GM23338 (cell line): ENCODE data around the gene ADCY1. TPM values are rescaled to one million over a fixed set of nuclear protein-coding genes. Genes with fewer than 3 reads are reported as not detected.

Experiments
- ATAC-seq: fragments of 200-7000 bp; cut with Tn5 transposase; 3 replicates; pipeline ENCODE4 v1.9.1; 2020
- DNase-seq: peaks from one replicate; pipeline ENCODE4 v3.0.0-alpha.2; 2015; ENCODE audit warnings: low spot score
- H2AFZ ChIP-seq: fragments of 200-600 bp; sonication (generic); 2 replicates; pipeline ENCODE4 v1.8.0; 2016; ENCODE audit warnings: antibody characterized with exemption, mild to moderate bottlenecking, moderate library complexity
- H3F3A ChIP-seq: fragments of 200-600 bp; sonication (generic); replicated peaks from 2 replicates; pipeline ENCODE4 v1.8.0; 2017; ENCODE audit warnings: antibody characterized with exemption, mixed run types, low read depth
- H3K27ac ChIP-seq: fragments of 200-600 bp; sonication (generic); 2 replicates; pipeline ENCODE4 v1.6.1; 2016; ENCODE audit warnings: low read depth
- H3K27me3 ChIP-seq: fragments of 200-600 bp; sonication (generic); 2 replicates; pipeline ENCODE4 v1.8.0; 2016; ENCODE audit warnings: mild to moderate bottlenecking, mixed run types, moderate library complexity; ENCODE audit not compliant: insufficient read depth
- H3K36me3 ChIP-seq: fragments of 200-600 bp; sonication (generic); 2 replicates; pipeline ENCODE4 v1.8.0; 2016; ENCODE audit warnings: mild to moderate bottlenecking; ENCODE audit not compliant: insufficient read depth
- H3K4me1 ChIP-seq: fragments of 200-600 bp; sonication (generic); 2 replicates; pipeline ENCODE4 v1.8.0; 2016; ENCODE audit warnings: mild to moderate bottlenecking, moderate library complexity; ENCODE audit not compliant: insufficient read depth
- H3K4me2 ChIP-seq: fragments of 200-600 bp; sonication (generic); 2 replicates; pipeline ENCODE4 v1.7.1; 2017; ENCODE audit warnings: mixed run types
- H3K4me3 ChIP-seq: fragments of 200-600 bp; sonication (generic); 2 replicates; pipeline ENCODE4 v1.6.1; 2016; ENCODE audit warnings: mixed run types
- H3K79me2 ChIP-seq: fragments of 200-600 bp; sonication (generic); replicated peaks from 2 replicates; pipeline ENCODE4 v1.8.0; 2017; ENCODE audit warnings: mild to moderate bottlenecking; ENCODE audit not compliant: insufficient read depth
- H3K9me2 ChIP-seq: fragments of 200-600 bp; sonication (generic); 2 replicates; pipeline ENCODE4 v1.8.0; 2017; ENCODE audit not compliant: insufficient read depth
- H4K20me1 ChIP-seq: fragments of 200-600 bp; sonication (generic); replicated peaks from 2 replicates; pipeline ENCODE4 v1.8.0; 2017; ENCODE audit warnings: mild to moderate bottlenecking; ENCODE audit not compliant: insufficient read depth
- H3K27ac Mint-ChIP-seq: 2 replicates; pipeline ENCODE4 v1.8.0; 2020; ENCODE audit warnings: inconsistent platforms, mild to moderate bottlenecking, moderate library complexity, mixed read lengths
- H3K27me3 Mint-ChIP-seq: 3 replicates; pipeline ENCODE4 v1.8.0; 2022; ENCODE audit warnings: low read depth, mild to moderate bottlenecking, moderate library complexity, mixed read lengths, inconsistent platforms; ENCODE audit not compliant: insufficient read depth, poor library complexity
- H3K36me3 Mint-ChIP-seq: 3 replicates; pipeline ENCODE4 v1.8.0; 2021; ENCODE audit warnings: low read depth, mild to moderate bottlenecking, inconsistent platforms, moderate library complexity, mixed read lengths
- H3K4me1 Mint-ChIP-seq: 3 replicates; pipeline ENCODE4 v1.8.0; 2020; ENCODE audit warnings: mild to moderate bottlenecking, inconsistent platforms, mixed read lengths
- H3K4me3 Mint-ChIP-seq: 3 replicates; pipeline ENCODE4 v1.8.0; 2021; ENCODE audit warnings: moderate library complexity, mild to moderate bottlenecking, inconsistent platforms, mixed read lengths
- H3K9me3 Mint-ChIP-seq: 3 replicates; pipeline ENCODE4 v1.8.0; 2020; ENCODE audit warnings: moderate library complexity, mild to moderate bottlenecking, inconsistent platforms, mixed read lengths
- CREB1 ChIP-seq: fragments of 250-450 bp; sonication (Bioruptor Pico); IDR thresholded peaks from 2 replicates; pipeline ENCODE4 v1.5.0; 2020; ENCODE audit warnings: low read depth, mild to moderate bottlenecking, moderate library complexity
- EZH2phosphoT487 ChIP-seq: fragments of 200-600 bp; sonication (generic); IDR thresholded peaks from one replicate; pipeline ENCODE4 v1.8.1; 2018; ENCODE audit warnings: antibody characterized with exemption; ENCODE audit not compliant: unreplicated experiment
- POLR2AphosphoS5 ChIP-seq: IDR thresholded peaks from 2 replicates; pipeline ENCODE4 v1.6.1; 2016; ENCODE audit warnings: antibody characterized with exemption, low read depth
- STAT1 ChIP-seq: IDR thresholded peaks from one replicate; pipeline ENCODE4 v1.6.1; 2016; ENCODE audit warnings: antibody characterized with exemption; ENCODE audit not compliant: unreplicated experiment
- ZNF331 ChIP-seq: fragments of 250-450 bp; sonication (Bioruptor Pico); IDR thresholded peaks from 2 replicates; pipeline ENCODE4 v1.5.0; 2020; ENCODE audit warnings: low read depth, mild to moderate bottlenecking, moderate library complexity
- polyA plus RNA-seq: library from polyadenylated mRNA; unstranded; fragments of >200 nt; fragmentation: Nextera tagmentation; extraction: Ambion mirVana; gene quantifications from 2 replicates; pipeline ENCODE4 v1.2.1, GENCODE V29; 2016
- total RNA-seq: library from RNA; depleted of rRNA; stranded (reverse); fragments of >200 nt; shearing (Covaris generic); gene quantifications from 2 replicates; pipeline ENCODE4 v1.2.3, GENCODE V29; 2014
- TF ChIP-seq, protein P1 (sequence below): IDR thresholded peaks from 2 replicates; pipeline ENCODE4 v1.6.1; 2016; ENCODE audit warnings: antibody characterized with exemption
- TF ChIP-seq, protein P2 (sequence below): fragments of 250-450 bp; sonication (Bioruptor Pico); IDR thresholded peaks from 2 replicates; pipeline ENCODE4 v1.5.0; 2020; ENCODE audit warnings: mild to moderate bottlenecking, moderate library complexity
- TF ChIP-seq, protein P3 (sequence below): IDR thresholded peaks from one replicate; pipeline ENCODE4 v1.6.1; 2018; ENCODE audit warnings: antibody characterized with exemption; ENCODE audit not compliant: unreplicated experiment
- TF ChIP-seq, protein P4 (sequence below), 2 experiments: fragments of 200-600 bp in 1 of 2; sonication (generic) in 1 of 2; conservative IDR thresholded peaks; 2 replicates each; pipeline versions ENCODE4 v1.5.1 to v1.6.1; 2016 to 2017; ENCODE audit warnings: antibody characterized with exemption in 2 of 2, low read depth in 2 of 2, mild to moderate bottlenecking in 2 of 2, moderate library complexity in 1 of 2

The ADCY1 gene
- total and polyA plus RNA-seq, 2 experiments from 2014 or later: 2.3 to 18.7 TPM

DNA sequence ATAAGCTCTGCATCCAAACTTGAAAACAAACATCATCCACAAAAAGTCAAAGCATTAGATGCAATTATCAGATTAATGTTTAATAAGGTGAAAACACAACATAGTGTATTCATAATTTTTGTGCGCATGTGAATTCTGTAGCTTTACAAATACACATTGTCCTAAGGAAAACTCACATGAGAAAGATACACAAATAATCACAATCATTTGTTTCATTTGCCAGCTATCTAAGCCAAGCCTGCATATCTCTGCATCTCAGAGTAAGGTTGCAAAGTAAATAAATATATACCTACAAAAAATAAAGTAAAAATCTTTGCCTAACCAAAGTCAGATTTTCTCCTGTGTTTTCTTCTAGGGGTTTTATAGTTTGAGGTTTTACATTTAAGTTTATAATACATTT is 57.4 kb downstream of the ADCY1 start:
- no peak overlapping the region for H3K27ac ChIP-seq
- no peak overlapping the region for H3K27ac Mint-ChIP-seq
- H2AFZ ChIP-seq: no peak overlapping the region
- no peak for TF ChIP-seq POLR2AphosphoS5
- TF ChIP-seq, protein P1, sequence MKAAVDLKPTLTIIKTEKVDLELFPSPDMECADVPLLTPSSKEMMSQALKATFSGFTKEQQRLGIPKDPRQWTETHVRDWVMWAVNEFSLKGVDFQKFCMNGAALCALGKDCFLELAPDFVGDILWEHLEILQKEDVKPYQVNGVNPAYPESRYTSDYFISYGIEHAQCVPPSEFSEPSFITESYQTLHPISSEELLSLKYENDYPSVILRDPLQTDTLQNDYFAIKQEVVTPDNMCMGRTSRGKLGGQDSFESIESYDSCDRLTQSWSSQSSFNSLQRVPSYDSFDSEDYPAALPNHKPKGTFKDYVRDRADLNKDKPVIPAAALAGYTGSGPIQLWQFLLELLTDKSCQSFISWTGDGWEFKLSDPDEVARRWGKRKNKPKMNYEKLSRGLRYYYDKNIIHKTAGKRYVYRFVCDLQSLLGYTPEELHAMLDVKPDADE: no peak
- TF ChIP-seq CREB1 (CRISPR knock-in tag): no peak
- TF ChIP-seq ZNF331 (CRISPR knock-in tag): no peak
- no peak for TF ChIP-seq EZH2phosphoT487
- no peak for TF ChIP-seq STAT1
- no peaks in the 10 kb centered on the region for H4K20me1 ChIP-seq
- peaks cover 6% of the 10 kb centered on the region; the same call in 2 of the 3 replicates for H3K4me1 Mint-ChIP-seq
- no peaks in the 10 kb centered on the region for H3K9me2 ChIP-seq
- no peak for ATAC-seq
- DNase-seq: no peak
- peaks cover 25% of the 10 kb centered on the region for H3K36me3 Mint-ChIP-seq
- no peak overlapping the region for H3K4me3 Mint-ChIP-seq
- H3K4me2 ChIP-seq: 0 out of 2 replicates have a peak overlapping the region, but pooled peaks have one; percentile 23
- H3K36me3 ChIP-seq: no peaks in the 10 kb centered on the region; the same call in 1 of the 2 replicates
- H3K4me1 ChIP-seq: 0 out of 2 replicates have a peak, but pooled peaks cover 7% of the 10 kb centered on the region
- H3K27me3 Mint-ChIP-seq: no peaks in the 10 kb centered on the region
- H3K9me3 Mint-ChIP-seq: peaks cover 28% of the 10 kb centered on the region
- no peaks in the 10 kb centered on the region for H3K27me3 ChIP-seq
- H3F3A ChIP-seq: no peaks in the 10 kb centered on the region
- H3K4me3 ChIP-seq: no peak overlapping the region
- H3K79me2 ChIP-seq: no peaks in the 10 kb centered on the region

DNA sequence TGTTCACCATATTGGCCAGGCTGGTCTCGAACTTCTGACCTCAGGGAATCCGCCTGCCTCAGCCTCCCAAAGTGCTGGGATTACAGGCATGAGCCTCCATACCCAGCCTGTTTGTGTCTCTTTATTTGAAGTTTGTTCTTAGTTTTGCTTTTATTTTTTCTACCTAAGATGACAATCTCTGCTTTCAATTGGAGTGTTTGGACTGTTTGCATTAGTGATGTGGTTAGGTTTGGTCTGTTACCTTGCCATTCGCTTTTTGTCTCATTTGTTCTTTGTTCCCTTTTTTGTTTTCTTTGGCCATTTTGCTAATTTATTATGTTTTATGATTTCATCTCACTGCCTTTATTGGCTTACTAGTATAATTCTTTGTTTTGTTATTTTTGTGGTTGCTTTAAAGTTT is 62.6 kb downstream of the ADCY1 start:
- Histone ChIP-seq H4K20me1 (no peaks in the 10 kb centered on the region), H3K36me3 (no peaks in the 10 kb centered on the region), H3K4me3 (no peak overlapping the region), H3F3A (no peaks in the 10 kb centered on the region), H3K4me2 (no peak overlapping the region), H3K27me3 (no peaks in the 10 kb centered on the region), H2AFZ (no peak overlapping the region), H3K9me2 (no peaks in the 10 kb centered on the region), H3K79me2 (no peaks in the 10 kb centered on the region), H3K27ac (no peak overlapping the region), H3K4me1 (no peaks in the 10 kb centered on the region)
- no peak for ATAC-seq
- Mint-ChIP-seq H3K4me1 (no peaks in the 10 kb centered on the region), H3K27ac (no peak overlapping the region), H3K27me3 (no peaks in the 10 kb centered on the region), H3K36me3 (no peaks in the 10 kb centered on the region; the same call in 2 of the 3 replicates), H3K4me3 (no peak overlapping the region), H3K9me3 (no peaks in the 10 kb centered on the region)
- no peak for DNase-seq
- no peak for TF ChIP-seq STAT1
- no peak for TF ChIP-seq POLR2AphosphoS5
- no peak for TF ChIP-seq ZNF331 (CRISPR knock-in tag)
- TF ChIP-seq EZH2phosphoT487: no peak
- TF ChIP-seq, protein P2, sequence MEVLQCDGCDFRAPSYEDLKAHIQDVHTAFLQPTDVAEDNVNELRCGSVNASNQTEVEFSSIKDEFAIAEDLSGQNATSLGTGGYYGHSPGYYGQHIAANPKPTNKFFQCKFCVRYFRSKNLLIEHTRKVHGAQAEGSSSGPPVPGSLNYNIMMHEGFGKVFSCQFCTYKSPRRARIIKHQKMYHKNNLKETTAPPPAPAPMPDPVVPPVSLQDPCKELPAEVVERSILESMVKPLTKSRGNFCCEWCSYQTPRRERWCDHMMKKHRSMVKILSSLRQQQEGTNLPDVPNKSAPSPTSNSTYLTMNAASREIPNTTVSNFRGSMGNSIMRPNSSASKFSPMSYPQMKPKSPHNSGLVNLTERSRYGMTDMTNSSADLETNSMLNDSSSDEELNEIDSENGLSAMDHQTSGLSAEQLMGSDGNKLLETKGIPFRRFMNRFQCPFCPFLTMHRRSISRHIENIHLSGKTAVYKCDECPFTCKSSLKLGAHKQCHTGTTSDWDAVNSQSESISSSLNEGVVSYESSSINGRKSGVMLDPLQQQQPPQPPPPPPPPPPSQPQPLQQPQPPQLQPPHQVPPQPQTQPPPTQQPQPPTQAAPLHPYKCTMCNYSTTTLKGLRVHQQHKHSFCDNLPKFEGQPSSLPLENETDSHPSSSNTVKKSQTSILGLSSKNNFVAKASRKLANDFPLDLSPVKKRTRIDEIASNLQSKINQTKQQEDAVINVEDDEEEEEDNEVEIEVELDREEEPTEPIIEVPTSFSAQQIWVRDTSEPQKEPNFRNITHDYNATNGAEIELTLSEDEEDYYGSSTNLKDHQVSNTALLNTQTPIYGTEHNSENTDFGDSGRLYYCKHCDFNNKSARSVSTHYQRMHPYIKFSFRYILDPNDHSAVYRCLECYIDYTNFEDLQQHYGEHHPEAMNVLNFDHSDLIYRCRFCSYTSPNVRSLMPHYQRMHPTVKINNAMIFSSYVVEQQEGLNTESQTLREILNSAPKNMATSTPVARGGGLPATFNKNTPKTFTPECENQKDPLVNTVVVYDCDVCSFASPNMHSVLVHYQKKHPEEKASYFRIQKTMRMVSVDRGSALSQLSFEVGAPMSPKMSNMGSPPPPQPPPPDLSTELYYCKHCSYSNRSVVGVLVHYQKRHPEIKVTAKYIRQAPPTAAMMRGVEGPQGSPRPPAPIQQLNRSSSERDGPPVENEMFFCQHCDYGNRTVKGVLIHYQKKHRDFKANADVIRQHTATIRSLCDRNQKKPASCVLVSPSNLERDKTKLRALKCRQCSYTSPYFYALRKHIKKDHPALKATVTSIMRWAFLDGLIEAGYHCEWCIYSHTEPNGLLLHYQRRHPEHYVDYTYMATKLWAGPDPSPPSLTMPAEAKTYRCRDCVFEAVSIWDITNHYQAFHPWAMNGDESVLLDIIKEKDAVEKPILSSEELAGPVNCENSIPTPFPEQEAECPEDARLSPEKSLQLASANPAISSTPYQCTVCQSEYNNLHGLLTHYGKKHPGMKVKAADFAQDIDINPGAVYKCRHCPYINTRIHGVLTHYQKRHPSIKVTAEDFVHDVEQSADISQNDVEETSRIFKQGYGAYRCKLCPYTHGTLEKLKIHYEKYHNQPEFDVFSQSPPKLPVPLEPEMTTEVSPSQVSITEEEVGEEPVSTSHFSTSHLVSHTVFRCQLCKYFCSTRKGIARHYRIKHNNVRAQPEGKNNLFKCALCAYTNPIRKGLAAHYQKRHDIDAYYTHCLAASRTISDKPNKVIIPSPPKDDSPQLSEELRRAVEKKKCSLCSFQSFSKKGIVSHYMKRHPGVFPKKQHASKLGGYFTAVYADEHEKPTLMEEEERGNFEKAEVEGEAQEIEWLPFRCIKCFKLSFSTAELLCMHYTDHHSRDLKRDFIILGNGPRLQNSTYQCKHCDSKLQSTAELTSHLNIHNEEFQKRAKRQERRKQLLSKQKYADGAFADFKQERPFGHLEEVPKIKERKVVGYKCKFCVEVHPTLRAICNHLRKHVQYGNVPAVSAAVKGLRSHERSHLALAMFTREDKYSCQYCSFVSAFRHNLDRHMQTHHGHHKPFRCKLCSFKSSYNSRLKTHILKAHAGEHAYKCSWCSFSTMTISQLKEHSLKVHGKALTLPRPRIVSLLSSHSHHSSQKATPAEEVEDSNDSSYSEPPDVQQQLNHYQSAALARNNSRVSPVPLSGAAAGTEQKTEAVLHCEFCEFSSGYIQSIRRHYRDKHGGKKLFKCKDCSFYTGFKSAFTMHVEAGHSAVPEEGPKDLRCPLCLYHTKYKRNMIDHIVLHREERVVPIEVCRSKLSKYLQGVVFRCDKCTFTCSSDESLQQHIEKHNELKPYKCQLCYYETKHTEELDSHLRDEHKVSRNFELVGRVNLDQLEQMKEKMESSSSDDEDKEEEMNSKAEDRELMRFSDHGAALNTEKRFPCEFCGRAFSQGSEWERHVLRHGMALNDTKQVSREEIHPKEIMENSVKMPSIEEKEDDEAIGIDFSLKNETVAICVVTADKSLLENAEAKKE (CRISPR knock-in tag): no peak
- TF ChIP-seq, protein P3, sequence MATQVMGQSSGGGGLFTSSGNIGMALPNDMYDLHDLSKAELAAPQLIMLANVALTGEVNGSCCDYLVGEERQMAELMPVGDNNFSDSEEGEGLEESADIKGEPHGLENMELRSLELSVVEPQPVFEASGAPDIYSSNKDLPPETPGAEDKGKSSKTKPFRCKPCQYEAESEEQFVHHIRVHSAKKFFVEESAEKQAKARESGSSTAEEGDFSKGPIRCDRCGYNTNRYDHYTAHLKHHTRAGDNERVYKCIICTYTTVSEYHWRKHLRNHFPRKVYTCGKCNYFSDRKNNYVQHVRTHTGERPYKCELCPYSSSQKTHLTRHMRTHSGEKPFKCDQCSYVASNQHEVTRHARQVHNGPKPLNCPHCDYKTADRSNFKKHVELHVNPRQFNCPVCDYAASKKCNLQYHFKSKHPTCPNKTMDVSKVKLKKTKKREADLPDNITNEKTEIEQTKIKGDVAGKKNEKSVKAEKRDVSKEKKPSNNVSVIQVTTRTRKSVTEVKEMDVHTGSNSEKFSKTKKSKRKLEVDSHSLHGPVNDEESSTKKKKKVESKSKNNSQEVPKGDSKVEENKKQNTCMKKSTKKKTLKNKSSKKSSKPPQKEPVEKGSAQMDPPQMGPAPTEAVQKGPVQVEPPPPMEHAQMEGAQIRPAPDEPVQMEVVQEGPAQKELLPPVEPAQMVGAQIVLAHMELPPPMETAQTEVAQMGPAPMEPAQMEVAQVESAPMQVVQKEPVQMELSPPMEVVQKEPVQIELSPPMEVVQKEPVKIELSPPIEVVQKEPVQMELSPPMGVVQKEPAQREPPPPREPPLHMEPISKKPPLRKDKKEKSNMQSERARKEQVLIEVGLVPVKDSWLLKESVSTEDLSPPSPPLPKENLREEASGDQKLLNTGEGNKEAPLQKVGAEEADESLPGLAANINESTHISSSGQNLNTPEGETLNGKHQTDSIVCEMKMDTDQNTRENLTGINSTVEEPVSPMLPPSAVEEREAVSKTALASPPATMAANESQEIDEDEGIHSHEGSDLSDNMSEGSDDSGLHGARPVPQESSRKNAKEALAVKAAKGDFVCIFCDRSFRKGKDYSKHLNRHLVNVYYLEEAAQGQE: no peak
- TF ChIP-seq, protein P4, sequence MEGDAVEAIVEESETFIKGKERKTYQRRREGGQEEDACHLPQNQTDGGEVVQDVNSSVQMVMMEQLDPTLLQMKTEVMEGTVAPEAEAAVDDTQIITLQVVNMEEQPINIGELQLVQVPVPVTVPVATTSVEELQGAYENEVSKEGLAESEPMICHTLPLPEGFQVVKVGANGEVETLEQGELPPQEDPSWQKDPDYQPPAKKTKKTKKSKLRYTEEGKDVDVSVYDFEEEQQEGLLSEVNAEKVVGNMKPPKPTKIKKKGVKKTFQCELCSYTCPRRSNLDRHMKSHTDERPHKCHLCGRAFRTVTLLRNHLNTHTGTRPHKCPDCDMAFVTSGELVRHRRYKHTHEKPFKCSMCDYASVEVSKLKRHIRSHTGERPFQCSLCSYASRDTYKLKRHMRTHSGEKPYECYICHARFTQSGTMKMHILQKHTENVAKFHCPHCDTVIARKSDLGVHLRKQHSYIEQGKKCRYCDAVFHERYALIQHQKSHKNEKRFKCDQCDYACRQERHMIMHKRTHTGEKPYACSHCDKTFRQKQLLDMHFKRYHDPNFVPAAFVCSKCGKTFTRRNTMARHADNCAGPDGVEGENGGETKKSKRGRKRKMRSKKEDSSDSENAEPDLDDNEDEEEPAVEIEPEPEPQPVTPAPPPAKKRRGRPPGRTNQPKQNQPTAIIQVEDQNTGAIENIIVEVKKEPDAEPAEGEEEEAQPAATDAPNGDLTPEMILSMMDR (conservative IDR thresholded peaks at IDR 0.05; ENCODE audit: low read depth in 2 of 2): no peak
